HG02623 (cell line): Measurements from ENCODE around the gene GET3.

ENCODE experiments used
- ATAC-seq: cut with Tn5 transposase; IDR thresholded peaks from one replicate; pipeline ENCODE4 v1.9.1; 2021; ENCODE audit warnings: moderate library complexity; ENCODE audit not compliant: unreplicated experiment

The GET3 gene

GRCh38 chr19:12778017-12778904, 41.0 kb downstream of the GET3 start:
- ATAC-seq: no peak

GRCh38 chr19:12778905-12779161, 41.5 kb downstream of the GET3 start:
- ATAC-seq: no peak

- no peak for ATAC-seq
Observed at GRCh38 chr19:12779162-12779993, 42.1 kb downstream of the GET3 start.

- ATAC-seq: no peak
Observed at GRCh38 chr19:12782174-12782423, 44.8 kb downstream of the GET3 start.

GRCh38 chr19:12782424-12783290, 45.4 kb downstream of the GET3 start:
- ATAC-seq: peak; percentile 38

- ATAC-seq: no peak
Observed at GRCh38 chr19:12783291-12783848, 46.1 kb downstream of the GET3 start.

GRCh38 chr19:12783849-12784393, 46.6 kb downstream of the GET3 start:
- no peak for ATAC-seq

- no peak for ATAC-seq
Observed at GRCh38 chr19:12784394-12784870, 47.1 kb downstream of the GET3 start.

GRCh38 chr19:12784871-12785430, 47.7 kb downstream of the GET3 start:
- ATAC-seq: no peak

GRCh38 chr19:12785431-12786031, 48.2 kb downstream of the GET3 start:
- ATAC-seq: no peak

GRCh38 chr19:12786141-12786870, 49.0 kb downstream of the GET3 start:
- ATAC-seq: no peak

- no peak for ATAC-seq
Observed at GRCh38 chr19:12786952-12787351, 49.7 kb downstream of the GET3 start.

- ATAC-seq: no peak
Observed at GRCh38 chr19:12787458-12787857, 50.2 kb downstream of the GET3 start.

- no peak for ATAC-seq
Observed at GRCh38 chr19:12788042-12788681, 50.9 kb downstream of the GET3 start.

GRCh38 chr19:12788682-12789097, 51.4 kb downstream of the GET3 start:
- no peak for ATAC-seq

- no peak for ATAC-seq
Observed at GRCh38 chr19:12789098-12789903, 52.0 kb downstream of the GET3 start.

- ATAC-seq: peak; percentile 31
Observed at GRCh38 chr19:12789904-12790619, 52.8 kb downstream of the GET3 start.
